K562 (cell line): Measurements from ENCODE around the gene PDE6H. TPM values are rescaled to one million over a fixed set of nuclear protein-coding genes. Genes with fewer than 3 reads are reported as not detected.

Source experiments
- ATAC-seq: fragments of 200-7000 bp; cut with Tn5 transposase; 3 replicates; pipeline ENCODE4 v1.9.1; 2020; ENCODE audit warnings: moderate library complexity
- BruUV-seq: library from RNA; stranded (reverse); fragments of 400-500 nt; replicated peaks from 2 replicates; lab custom pipeline; 2021; lab: Mats Ljungman, UMichigan
- CTCF ChIA-PET: fragments of 300-600 bp; formaldehyde crosslinking; extraction: SDS; loops from one replicate; lab custom pipeline; 2021; ENCODE audit warnings: low intra/inter-chr PET ratio; lab: Yijun Ruan, JAX
- POLR2A ChIA-PET: fragments of 300-600, 350-650 bp; sonication (Branson Sonifier 250); formaldehyde crosslinking; extraction: SDS; loops from one replicate; lab custom pipeline; 2021; ENCODE audit warnings: antibody characterized with exemption, inconsistent platforms; lab: Yijun Ruan, JAX
- DNase-seq, 4 experiments: peaks; one replicate each; pipeline versions ENCODE4 v3.0.0 to v3.0.0-alpha.2; 2011 to 2018; ENCODE audit warnings: low spot score in 3 of 4, mixed read lengths in 3 of 4; ENCODE audit errors: extremely low read depth in 1 of 4
- FAIRE-seq: peaks from 2 replicates; lab custom pipeline; 2011; peaks lifted over from hg19 to GRCh38; lab: Jason Lieb, UNC
- H2AFZ ChIP-seq: 2 replicates; pipeline ENCODE4 v1.6.0; 2011; ENCODE audit warnings: low read depth, low read length, control low read depth, inconsistent platforms
- H3K27ac ChIP-seq: fragments of 200-600 bp; 3 replicates; pipeline ENCODE4 v1.8.0; 2011; ENCODE audit warnings: low read depth, mild to moderate bottlenecking, control low read depth, inconsistent platforms, low read length, moderate library complexity, mixed read lengths; ENCODE audit errors: extremely low read depth
- H3K27me3 ChIP-seq, 2 experiments: fragments of 300-600 bp in 1 of 2; 2 replicates in 1 of 2; 3 replicates in 1 of 2; pipeline versions ENCODE4 v1.6.0 to v1.8.0; 2011; ENCODE audit warnings: inconsistent platforms in 2 of 2, low read length in 2 of 2, mild to moderate bottlenecking in 1 of 2, mixed read lengths in 1 of 2, moderate library complexity in 1 of 2; ENCODE audit not compliant: control insufficient read depth in 2 of 2, insufficient read depth in 2 of 2
- H3K36me3 ChIP-seq: fragments of 300-600 bp; 3 replicates; pipeline ENCODE4 v1.8.0; 2011; ENCODE audit warnings: mild to moderate bottlenecking, low read length, inconsistent platforms; ENCODE audit not compliant: control insufficient read depth, insufficient read depth
- H3K4me1 ChIP-seq, 2 experiments: fragments of 200-600 bp in 1 of 2; replicated peaks in 1 of 2; 2 replicates in 1 of 2; 3 replicates in 1 of 2; pipeline versions ENCODE4 v1.5.1 to v1.8.0; 2011; ENCODE audit warnings: inconsistent platforms in 2 of 2, low read length in 2 of 2, mild to moderate bottlenecking in 1 of 2, mixed read lengths in 1 of 2, moderate library complexity in 1 of 2; ENCODE audit not compliant: control insufficient read depth in 2 of 2, insufficient read depth in 2 of 2
- H3K4me2 ChIP-seq: 2 replicates; pipeline ENCODE4 v1.6.1; 2011; ENCODE audit warnings: low read length, control low read depth, inconsistent platforms, mixed read lengths; ENCODE audit not compliant: insufficient read depth
- H3K4me3 ChIP-seq: fragments of 200-600 bp; sonication (generic), shearing (Covaris generic); 2 replicates; pipeline ENCODE4 v1.5.1; 2016; ENCODE audit warnings: control low read depth, inconsistent platforms
- H3K79me2 ChIP-seq: fragments of 200-600 bp; 3 replicates; pipeline ENCODE4 v1.8.0; 2011; ENCODE audit warnings: low read length, inconsistent platforms; ENCODE audit not compliant: control insufficient read depth, insufficient read depth
- H3K9ac ChIP-seq, 2 experiments: 2 replicates each; pipeline versions ENCODE4 v1.6.0 to v1.6.1; 2011; ENCODE audit warnings: low read depth in 2 of 2, low read length in 2 of 2, control low read depth in 1 of 2, inconsistent platforms in 1 of 2, mild to moderate bottlenecking in 1 of 2, mixed read lengths in 1 of 2; ENCODE audit not compliant: insufficient read depth in 1 of 2
- H3K9me1 ChIP-seq: one replicate; pipeline ENCODE4 v1.6.0; 2011; ENCODE audit warnings: inconsistent platforms, mild to moderate bottlenecking, low read length, moderate library complexity; ENCODE audit not compliant: control insufficient read depth, insufficient read depth
- H3K9me3 ChIP-seq: replicated peaks from 2 replicates; pipeline ENCODE4 v1.5.1; 2011; ENCODE audit warnings: low read depth, low read length, inconsistent platforms; ENCODE audit not compliant: control insufficient read depth, insufficient read depth
- H4K20me1 ChIP-seq: replicated peaks from 2 replicates; pipeline ENCODE4 v1.6.1; 2011; ENCODE audit warnings: low read length, inconsistent platforms, mixed read lengths; ENCODE audit not compliant: control insufficient read depth, insufficient read depth
- GTF2A2 ChIP-seq: IDR thresholded peaks from 2 replicates; pipeline ENCODE4 v1.6.1; 2016; ENCODE audit warnings: mild to moderate bottlenecking, missing genetic modification characterization, missing compliant biosample characterization
- HMGN3 ChIP-seq: IDR thresholded peaks from 2 replicates; pipeline ENCODE4 v1.6.1; 2011; ENCODE audit warnings: borderline replicate concordance, low read depth, mild to moderate bottlenecking, mixed read lengths, low read length; ENCODE audit not compliant: insufficient read length; ENCODE audit errors: extremely low read depth
- SAFB ChIP-seq: fragments of 200-400 bp; formaldehyde crosslinking; IDR thresholded peaks from 2 replicates; pipeline ENCODE4 v1.6.1; 2017; ENCODE audit warnings: low read depth, low read length, borderline replicate concordance
- ZBTB12 ChIP-seq: fragments of 250-450 bp; sonication (Bioruptor Pico); IDR thresholded peaks from 2 replicates; pipeline ENCODE4 v1.4.0; 2020
- ZNF589 ChIP-seq: fragments of 200-800 bp; sonication (Bioruptor generic); IDR thresholded peaks from 2 replicates; pipeline ENCODE4 v1.6.1; 2016; ENCODE audit warnings: low read depth, missing genetic modification characterization, missing compliant biosample characterization
- ZNF764 ChIP-seq: fragments of 250-450 bp; sonication (Bioruptor Pico); IDR thresholded peaks from 2 replicates; pipeline ENCODE4 v1.4.0; 2020; ENCODE audit warnings: low read depth, mild to moderate bottlenecking, moderate library complexity
- WGBS: fragments of 100-300 bp; shearing (Covaris generic); methylation state at CpG from one replicate; pipeline ENCODE4 v1.1.6; 2016; ENCODE audit warnings: low coverage, mixed read lengths; ENCODE audit not compliant: insufficient coverage; ENCODE audit errors: missing lambda C conversion rate; 5-methylcytosine and 5-hydroxymethylcytosine counted together
- in situ Hi-C: fragments of 300-500 bp; cut with MboI; formaldehyde crosslinking; loops from 4 replicates; pipeline ENCODE4 v1.15.0; 2018; ENCODE audit warnings: inconsistent platforms, mixed read lengths
- intact Hi-C: fragments of 100-400 bp; cut with micrococcal nuclease; formaldehyde crosslinking; loops from 2 replicates; pipeline ENCODE4 v1.14.2; 2022
- polyA plus RNA-seq, 8 experiments: library from polyadenylated mRNA; depleted of rRNA in 4 of 8; stranded (reverse) in 5 of 8; unstranded in 3 of 8; fragments of >200 nt; fragmentation: Nextera tagmentation in 2 of 8; fragmentation: Illumina TruSeq in 1 of 8; extraction: Ambion mirVana in 2 of 8; extraction: Trizol in 1 of 8; gene quantifications; 2 replicates each; pipeline versions ENCODE4 v1.2.1 to v1.2.3, GENCODE V29; 2011 to 2014; ENCODE audit warnings: inconsistent platforms in 1 of 8, missing spikeins in 1 of 8
- total RNA-seq, 7 experiments: library from RNA; depleted of rRNA in 6 of 7; stranded (reverse); fragments of >200 nt in 6 of 7; fragmentation: Illumina TruSeq in 2 of 7; extraction: Trizol in 2 of 7; gene quantifications; 2 replicates each; pipeline versions ENCODE4 v1.2.1 to v1.2.3, GENCODE V29; 2011 to 2021; ENCODE audit warnings: low replicate concordance in 1 of 7
- TF ChIP-seq, protein P1 (sequence below), 2 experiments: IDR thresholded peaks; 2 replicates each; pipeline ENCODE4 v1.6.1; 2011; ENCODE audit warnings: borderline replicate concordance in 1 of 2, control low read depth in 1 of 2, low read depth in 1 of 2, low read length in 1 of 2, mild to moderate bottlenecking in 1 of 2, mixed read lengths in 1 of 2, moderate library complexity in 1 of 2; ENCODE audit not compliant: insufficient read depth in 1 of 2, insufficient read length in 1 of 2, poor library complexity in 1 of 2, severe bottlenecking in 1 of 2; ENCODE audit errors: extremely low read depth in 1 of 2
- TF ChIP-seq, protein P2 (sequence below): fragments of 250-450 bp; sonication (Bioruptor Pico); IDR thresholded peaks from 2 replicates; pipeline ENCODE4 v1.6.1; 2021; ENCODE audit warnings: mild to moderate bottlenecking
- TF ChIP-seq, protein P3 (sequence below): fragments of 450-650 bp; IDR thresholded peaks from one replicate; pipeline ENCODE4 v1.6.1; 2018; ENCODE audit warnings: mild to moderate bottlenecking, moderate library complexity; ENCODE audit not compliant: partially characterized antibody

Gene PDE6H
- total and polyA plus RNA-seq, 9 of the 15 experiments (the other 6 are each of a cell fraction or from before 2014, with no cell fraction given): 0.15 TPM; not detected in 8

GRCh38 chr12:15013634-15014179 lies 40.9 kb downstream of the PDE6H start:
- ChIA-PET CTCF (no interaction called here), POLR2A (no interaction called here)
- Histone ChIP-seq H3K4me3 (no peak overlapping the region), H3K9me3 (no peaks in the 10 kb centered on the region), H3K27me3 (no peaks in the 10 kb centered on the region), H3K4me1 (no peaks in the 10 kb centered on the region), H4K20me1 (no peaks in the 10 kb centered on the region), H3K9me1 (no peaks in the 10 kb centered on the region), H3K27ac (no peak overlapping the region), H3K9ac (no peak overlapping the region), H3K36me3 (no peaks in the 10 kb centered on the region), H3K79me2 (no peaks in the 10 kb centered on the region), H2AFZ (no peak overlapping the region), H3K4me2 (no peak overlapping the region)
- in situ Hi-C loops (no loop called here), intact Hi-C loops (no loop called here)
- DNase-seq: no peak
- no peak for FAIRE-seq
- BruUV-seq: no TSS peak
- TF ChIP-seq ZBTB12 (CRISPR knock-in tag): no peak
- no peak for TF ChIP-seq ZNF764 (CRISPR knock-in tag)
- no peak for TF ChIP-seq SAFB
- TF ChIP-seq, protein P1, sequence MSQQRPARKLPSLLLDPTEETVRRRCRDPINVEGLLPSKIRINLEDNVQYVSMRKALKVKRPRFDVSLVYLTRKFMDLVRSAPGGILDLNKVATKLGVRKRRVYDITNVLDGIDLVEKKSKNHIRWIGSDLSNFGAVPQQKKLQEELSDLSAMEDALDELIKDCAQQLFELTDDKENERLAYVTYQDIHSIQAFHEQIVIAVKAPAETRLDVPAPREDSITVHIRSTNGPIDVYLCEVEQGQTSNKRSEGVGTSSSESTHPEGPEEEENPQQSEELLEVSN (IDR thresholded peaks at IDR 0.05; ENCODE audit: borderline replicate concordance in 1 of 2, extremely low read depth in 1 of 2, insufficient read depth in 1 of 2, insufficient read length in 1 of 2, low read depth in 1 of 2, low read length in 1 of 2, poor library complexity in 1 of 2, severe bottlenecking in 1 of 2): no peak
- no peak for TF ChIP-seq GTF2A2 (tag)
- no peak for TF ChIP-seq ZNF589 (CRISPR knock-in tag)
- TF ChIP-seq, protein P2, sequence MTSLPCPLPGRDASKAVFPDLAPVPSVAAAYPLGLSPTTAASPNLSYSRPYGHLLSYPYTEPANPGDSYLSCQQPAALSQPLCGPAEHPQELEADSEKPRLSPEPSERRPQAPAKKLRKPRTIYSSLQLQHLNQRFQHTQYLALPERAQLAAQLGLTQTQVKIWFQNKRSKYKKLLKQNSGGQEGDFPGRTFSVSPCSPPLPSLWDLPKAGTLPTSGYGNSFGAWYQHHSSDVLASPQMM: no peak
- no peak for TF ChIP-seq HMGN3
- TF ChIP-seq, protein P3, sequence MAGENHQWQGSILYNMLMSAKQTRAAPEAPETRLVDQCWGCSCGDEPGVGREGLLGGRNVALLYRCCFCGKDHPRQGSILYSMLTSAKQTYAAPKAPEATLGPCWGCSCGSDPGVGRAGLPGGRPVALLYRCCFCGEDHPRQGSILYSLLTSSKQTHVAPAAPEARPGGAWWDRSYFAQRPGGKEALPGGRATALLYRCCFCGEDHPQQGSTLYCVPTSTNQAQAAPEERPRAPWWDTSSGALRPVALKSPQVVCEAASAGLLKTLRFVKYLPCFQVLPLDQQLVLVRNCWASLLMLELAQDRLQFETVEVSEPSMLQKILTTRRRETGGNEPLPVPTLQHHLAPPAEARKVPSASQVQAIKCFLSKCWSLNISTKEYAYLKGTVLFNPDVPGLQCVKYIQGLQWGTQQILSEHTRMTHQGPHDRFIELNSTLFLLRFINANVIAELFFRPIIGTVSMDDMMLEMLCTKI: no peak
- no peak for ATAC-seq
- 0% methylated on average over 4 of the region's 4 CpGs for WGBS
